OCI-LY1 (cell line): ENCODE results near the gene RAB11A.

Source experiments
- H2AFZ ChIP-seq: fragments of 200-600 bp; sonication (generic), shearing (Covaris generic); 2 replicates; pipeline ENCODE4 v1.6.0; 2014; ENCODE audit warnings: antibody characterized with exemption, mild to moderate bottlenecking, low read length
- H3F3A ChIP-seq: fragments of 200-600 bp; sonication (generic), shearing (Covaris generic); 2 replicates; pipeline ENCODE4 v1.6.0; 2014; ENCODE audit warnings: mild to moderate bottlenecking, antibody characterized with exemption, low read length, moderate library complexity; ENCODE audit not compliant: insufficient read depth
- H3K27ac ChIP-seq: fragments of 200-600 bp; sonication (generic); 2 replicates; pipeline ENCODE4 v1.5.1; 2014; ENCODE audit warnings: low read length, mixed run types, mild to moderate bottlenecking, low read depth; ENCODE audit not compliant: poor library complexity, severe bottlenecking
- H3K27me3 ChIP-seq: fragments of 200-600 bp; sonication (generic); 2 replicates; pipeline ENCODE4 v1.6.0; 2014; ENCODE audit warnings: antibody characterized with exemption, mild to moderate bottlenecking, low read length, moderate library complexity; ENCODE audit not compliant: insufficient read depth
- H3K36me3 ChIP-seq: fragments of 200-600 bp; sonication (generic); 2 replicates; pipeline ENCODE4 v1.6.1; 2014; ENCODE audit warnings: mild to moderate bottlenecking, antibody characterized with exemption, low read length, moderate library complexity, mixed read lengths; ENCODE audit not compliant: insufficient read depth
- H3K4me1 ChIP-seq: fragments of 200-600 bp; sonication (generic); 2 replicates; pipeline ENCODE4 v1.5.1; 2014; ENCODE audit warnings: mild to moderate bottlenecking, low read length, moderate library complexity; ENCODE audit not compliant: insufficient read depth, severe bottlenecking
- H3K4me2 ChIP-seq: fragments of 200-600 bp; sonication (generic), shearing (Covaris generic); 2 replicates; pipeline ENCODE4 v1.6.1; 2014; ENCODE audit warnings: low read length
- H3K4me3 ChIP-seq: fragments of 200-600 bp; sonication (generic); 2 replicates; pipeline ENCODE4 v1.5.1; 2014; ENCODE audit warnings: low read length, low read depth, mild to moderate bottlenecking, mixed read lengths; ENCODE audit not compliant: poor library complexity, severe bottlenecking
- H3K79me2 ChIP-seq: fragments of 200-600 bp; shearing (Covaris generic); 2 replicates; pipeline ENCODE4 v1.6.1; 2016; ENCODE audit warnings: mixed run types, low read length, mixed read lengths; ENCODE audit not compliant: insufficient read depth
- H3K9ac ChIP-seq: fragments of 200-600 bp; sonication (generic), shearing (Covaris generic); 2 replicates; pipeline ENCODE4 v1.6.1; 2014; ENCODE audit warnings: mild to moderate bottlenecking, low read length, mixed read lengths
- H3K9me2 ChIP-seq: fragments of 200-600 bp; sonication (generic), shearing (Covaris generic); 2 replicates; pipeline ENCODE4 v1.6.1; 2014; ENCODE audit warnings: low read depth, mild to moderate bottlenecking, low read length, mixed read lengths
- H3K9me3 ChIP-seq: fragments of 200-600 bp; shearing (Covaris generic); 2 replicates; pipeline ENCODE4 v1.6.1; 2014; ENCODE audit warnings: low read length, mixed read lengths
- H4K20me1 ChIP-seq: fragments of 200-600 bp; sonication (generic), shearing (Covaris generic); 2 replicates; pipeline ENCODE4 v1.6.0; 2016; ENCODE audit warnings: mild to moderate bottlenecking, low read length; ENCODE audit not compliant: insufficient read depth
- CTCF ChIP-seq: fragments of 200-600 bp; sonication (generic), shearing (Covaris generic); IDR thresholded peaks from 2 replicates; pipeline ENCODE4 v1.5.1; 2017; ENCODE audit warnings: mild to moderate bottlenecking, antibody characterized with exemption, low read length, moderate library complexity, mixed read lengths
- EZH2 ChIP-seq: fragments of 200-600 bp; sonication (generic), shearing (Covaris generic); IDR thresholded peaks from 2 replicates; pipeline ENCODE4 v1.8.0; 2017; ENCODE audit warnings: borderline replicate concordance, mixed run types, mild to moderate bottlenecking, antibody characterized with exemption, low read length, moderate library complexity, mixed read lengths

Gene RAB11A

GRCh38 chr15:65904301-65904700 lies 35.0 kb downstream of the RAB11A start:
- H3K27ac ChIP-seq: peak overlapping the region; percentile 65
- H2AFZ ChIP-seq: no peak overlapping the region
- H3K36me3 ChIP-seq: peaks cover 49% of the 10 kb centered on the region
- H3K27me3 ChIP-seq: no peaks in the 10 kb centered on the region
- no peak overlapping the region for H3K4me2 ChIP-seq
- H3K9me2 ChIP-seq: no peaks in the 10 kb centered on the region
- H4K20me1 ChIP-seq: no peaks in the 10 kb centered on the region
- TF ChIP-seq EZH2: no peak
- no peak for TF ChIP-seq CTCF
- H3K79me2 ChIP-seq: no peaks in the 10 kb centered on the region
- H3K4me3 ChIP-seq: no peak overlapping the region
- H3F3A ChIP-seq: no peaks in the 10 kb centered on the region
- H3K4me1 ChIP-seq: peaks cover 30% of the 10 kb centered on the region
- H3K9ac ChIP-seq: no peak overlapping the region
- H3K9me3 ChIP-seq: no peaks in the 10 kb centered on the region

GRCh38 chr15:65906396-65906795 lies 37.1 kb downstream of the RAB11A start:
- no peaks in the 10 kb centered on the region for H3K27me3 ChIP-seq
- no peak overlapping the region for H2AFZ ChIP-seq
- no peak overlapping the region for H3K27ac ChIP-seq
- H3K4me3 ChIP-seq: no peak overlapping the region
- TF ChIP-seq CTCF (no peak), EZH2 (no peak)
- no peaks in the 10 kb centered on the region for H4K20me1 ChIP-seq
- H3F3A ChIP-seq: no peaks in the 10 kb centered on the region
- H3K9me3 ChIP-seq: no peaks in the 10 kb centered on the region
- H3K36me3 ChIP-seq: peaks cover 62% of the 10 kb centered on the region
- no peaks in the 10 kb centered on the region for H3K9me2 ChIP-seq
- no peak overlapping the region for H3K4me2 ChIP-seq
- H3K9ac ChIP-seq: no peak overlapping the region
- peaks cover 30% of the 10 kb centered on the region for H3K4me1 ChIP-seq
- H3K79me2 ChIP-seq: no peaks in the 10 kb centered on the region

- no peak overlapping the region for H3K4me2 ChIP-seq
- H3K36me3 ChIP-seq: peaks cover 72% of the 10 kb centered on the region
- H3K9me3 ChIP-seq: no peaks in the 10 kb centered on the region
- H3K27ac ChIP-seq: no peak overlapping the region
- no peak overlapping the region for H3K9ac ChIP-seq
- H3K9me2 ChIP-seq: no peaks in the 10 kb centered on the region
- H4K20me1 ChIP-seq: no peaks in the 10 kb centered on the region
- H2AFZ ChIP-seq: no peak overlapping the region
- no peak for TF ChIP-seq CTCF
- no peak for TF ChIP-seq EZH2
- no peaks in the 10 kb centered on the region for H3K27me3 ChIP-seq
- H3F3A ChIP-seq: no peaks in the 10 kb centered on the region
- H3K4me1 ChIP-seq: peaks cover 19% of the 10 kb centered on the region
- H3K79me2 ChIP-seq: no peaks in the 10 kb centered on the region
- no peak overlapping the region for H3K4me3 ChIP-seq
Observed at GRCh38 chr15:65907661-65908060, 38.4 kb downstream of the RAB11A start.
